ENCODE data around the gene APLF. TPM values are rescaled to one million over a fixed set of nuclear protein-coding genes. Genes with fewer than 3 reads are reported as not detected.

APLF gene, protein sequence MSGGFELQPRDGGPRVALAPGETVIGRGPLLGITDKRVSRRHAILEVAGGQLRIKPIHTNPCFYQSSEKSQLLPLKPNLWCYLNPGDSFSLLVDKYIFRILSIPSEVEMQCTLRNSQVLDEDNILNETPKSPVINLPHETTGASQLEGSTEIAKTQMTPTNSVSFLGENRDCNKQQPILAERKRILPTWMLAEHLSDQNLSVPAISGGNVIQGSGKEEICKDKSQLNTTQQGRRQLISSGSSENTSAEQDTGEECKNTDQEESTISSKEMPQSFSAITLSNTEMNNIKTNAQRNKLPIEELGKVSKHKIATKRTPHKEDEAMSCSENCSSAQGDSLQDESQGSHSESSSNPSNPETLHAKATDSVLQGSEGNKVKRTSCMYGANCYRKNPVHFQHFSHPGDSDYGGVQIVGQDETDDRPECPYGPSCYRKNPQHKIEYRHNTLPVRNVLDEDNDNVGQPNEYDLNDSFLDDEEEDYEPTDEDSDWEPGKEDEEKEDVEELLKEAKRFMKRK
- 5.9 TPM for total RNA-seq
- 0.95 TPM for polyA plus RNA-seq (ENCODE audit: insufficient read depth, low read depth, low replicate concordance)
- long read RNA-seq, donor 1, partial matches to known transcripts = 0 of 1 reads
- long read RNA-seq, donor 1, other reads (novel, unspliced or antisense) = 0 of 1 reads
- long read RNA-seq, donor 2 = 0 reads
- long read RNA-seq, donor 3, partial matches to known transcripts = 0 of 1 reads
- long read RNA-seq, donor 3, other reads (novel, unspliced or antisense) = 0 of 1 reads
- long read RNA-seq, donor 4 = 0 reads
- long read RNA-seq, donor 5 = 0 reads
- long read RNA-seq, donor 6, partial matches to known transcripts = 0 of 2 reads
- long read RNA-seq, donor 6, other reads (novel, unspliced or antisense) = 0 of 2 reads
- long read RNA-seq, donor 7, partial matches to known transcripts = 0 of 2 reads
- long read RNA-seq, donor 7, other reads (novel, unspliced or antisense) = 2 of 2 reads
- long read RNA-seq, donor 8 = 0 reads
- long read RNA-seq, donor 9 = 0 reads
- long read RNA-seq, donor 10 = 0 reads

DNA sequence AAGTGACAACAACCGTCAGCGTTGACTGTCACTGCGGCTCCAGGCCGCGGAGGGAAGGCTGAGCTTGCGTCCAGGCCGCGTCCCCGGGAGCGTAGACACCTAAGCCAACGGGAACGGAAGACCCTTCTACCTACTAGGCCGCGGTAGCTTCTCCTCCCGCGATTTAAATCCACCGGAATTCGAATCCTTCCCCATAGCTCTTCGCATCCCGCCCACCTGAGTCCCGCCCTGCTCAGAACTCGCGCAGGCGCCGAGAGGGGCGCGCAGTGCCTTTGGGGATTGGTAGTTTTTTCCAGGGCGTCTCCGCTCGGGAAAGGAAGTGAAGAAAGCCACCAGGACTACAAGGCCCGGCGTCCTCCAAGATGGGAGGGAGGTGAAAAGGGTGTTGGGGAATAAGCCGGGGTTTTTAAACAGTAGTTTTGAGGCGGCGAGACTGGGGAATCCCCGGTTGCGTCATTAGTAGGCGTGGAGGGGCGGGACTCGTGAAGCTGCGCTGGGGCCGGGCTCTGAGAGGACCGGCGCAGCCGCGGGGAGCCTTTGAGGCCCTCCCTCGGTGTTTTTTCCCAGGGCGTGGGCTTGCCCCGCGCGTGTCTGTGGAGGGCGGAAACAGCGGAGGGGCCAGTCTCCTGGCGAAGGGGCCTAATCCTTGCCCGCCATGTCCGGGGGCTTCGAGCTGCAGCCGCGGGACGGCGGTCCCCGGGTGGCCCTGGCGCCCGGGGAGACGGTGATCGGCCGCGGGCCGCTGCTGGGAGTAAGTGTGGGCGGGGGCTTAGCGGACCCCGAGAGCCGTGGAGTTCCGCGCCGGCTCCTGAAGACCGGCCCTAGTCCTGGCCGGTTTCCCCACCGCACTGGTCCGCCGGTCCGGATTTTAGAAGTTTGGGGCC lies at the start of gene APLF, which contains the start of gene FBXO48:
TSS of gene APLF (plus strand) at position 509 of the 884 bp plus-strand sequence. CDS start at position 656, 147 bp downstream.
TSS of gene FBXO48 (minus strand) at position 218 of the 884 bp plus-strand sequence. CDS start 2,149 bp downstream, outside the sequence.
- TF ChIP-seq, protein P1, sequence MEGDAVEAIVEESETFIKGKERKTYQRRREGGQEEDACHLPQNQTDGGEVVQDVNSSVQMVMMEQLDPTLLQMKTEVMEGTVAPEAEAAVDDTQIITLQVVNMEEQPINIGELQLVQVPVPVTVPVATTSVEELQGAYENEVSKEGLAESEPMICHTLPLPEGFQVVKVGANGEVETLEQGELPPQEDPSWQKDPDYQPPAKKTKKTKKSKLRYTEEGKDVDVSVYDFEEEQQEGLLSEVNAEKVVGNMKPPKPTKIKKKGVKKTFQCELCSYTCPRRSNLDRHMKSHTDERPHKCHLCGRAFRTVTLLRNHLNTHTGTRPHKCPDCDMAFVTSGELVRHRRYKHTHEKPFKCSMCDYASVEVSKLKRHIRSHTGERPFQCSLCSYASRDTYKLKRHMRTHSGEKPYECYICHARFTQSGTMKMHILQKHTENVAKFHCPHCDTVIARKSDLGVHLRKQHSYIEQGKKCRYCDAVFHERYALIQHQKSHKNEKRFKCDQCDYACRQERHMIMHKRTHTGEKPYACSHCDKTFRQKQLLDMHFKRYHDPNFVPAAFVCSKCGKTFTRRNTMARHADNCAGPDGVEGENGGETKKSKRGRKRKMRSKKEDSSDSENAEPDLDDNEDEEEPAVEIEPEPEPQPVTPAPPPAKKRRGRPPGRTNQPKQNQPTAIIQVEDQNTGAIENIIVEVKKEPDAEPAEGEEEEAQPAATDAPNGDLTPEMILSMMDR (IDR thresholded peaks at IDR 0.05; ENCODE audit: borderline replicate concordance, extremely low read depth, insufficient read depth) = no peak
- H3K9me3 ChIP-seq (ENCODE audit: control insufficient read depth in 2 of 3, insufficient read depth in 1 of 3, low read length in 3 of 3) = no peaks in the 10 kb centered on the region
- intact Hi-C loops (cut with DNase I) = no loop called here
- peaks cover 0 to 5% (median 5%) of the 10 kb centered on the region in 3 donors for H3K4me1 ChIP-seq (ENCODE audit: control insufficient read depth in 2 of 3, insufficient read depth in 2 of 3, low read depth in 1 of 3, low read length in 3 of 3)
- peak within 1 kb of the TSS; percentile 56 to 85 for H3K27ac ChIP-seq (ENCODE audit: low read depth in 2 of 2, low read length in 2 of 2)
- no peaks in the 10 kb centered on the region for H3K36me3 ChIP-seq (ENCODE audit: control insufficient read depth in 2 of 3, insufficient read depth in 3 of 3, low read length in 3 of 3)
- DNase-seq = peak; percentile 98 to 100 (median 99)
- H3K27me3 ChIP-seq (ENCODE audit: control insufficient read depth, insufficient read depth, low read length) = no peaks in the 10 kb centered on the region
- peak; percentile 99 for FAIRE-seq
- peak within 1 kb of the TSS; percentile 88 to 97 (median 91) for H3K9ac ChIP-seq (ENCODE audit: low read length in 3 of 3)
- peak within 1 kb of the TSS; percentile 93 to 96 (median 95) for H3K4me3 ChIP-seq (ENCODE audit: low read length in 3 of 3)

DNA sequence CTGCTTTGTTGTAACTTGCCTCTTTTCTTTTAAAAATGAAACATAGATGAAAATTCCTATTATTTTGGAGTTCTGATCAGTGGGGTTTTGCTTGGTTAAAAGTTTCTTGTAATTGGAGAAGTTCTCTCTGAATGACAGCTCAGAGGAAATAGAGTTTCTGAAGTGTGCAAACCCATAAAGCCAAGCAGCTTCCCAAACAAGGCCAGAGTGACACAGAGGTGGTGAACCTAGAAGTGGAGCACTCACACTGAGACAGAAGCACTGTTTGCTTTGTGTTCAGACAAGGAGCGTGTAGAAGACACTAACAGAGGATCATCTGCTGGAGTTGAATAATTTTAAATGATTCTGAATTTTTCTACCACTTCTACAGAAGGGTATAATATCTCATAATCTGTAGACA lies 49.5 kb upstream of the APLF start:
- DNase-seq (peak in 2 of 5 donors; percentile 33 to 42), FAIRE-seq (no peak)
- no peak overlapping the region for H3K4me3 ChIP-seq (ENCODE audit: low read length in 3 of 3)
- no peaks in the 10 kb centered on the region for H3K9me3 ChIP-seq (ENCODE audit: control insufficient read depth in 2 of 3, insufficient read depth in 1 of 3, low read length in 3 of 3)
- no peaks in the 10 kb centered on the region for H3K36me3 ChIP-seq (ENCODE audit: control insufficient read depth in 2 of 3, insufficient read depth in 3 of 3, low read length in 3 of 3)
- TF ChIP-seq, protein P1 (IDR thresholded peaks at IDR 0.05; ENCODE audit: borderline replicate concordance, extremely low read depth, insufficient read depth) = no peak
- intact Hi-C loops (cut with DNase I) = no loop called here
- H3K9ac ChIP-seq (ENCODE audit: low read length in 3 of 3) = no peak overlapping the region
- no peaks in the 10 kb centered on the region for H3K4me1 ChIP-seq (ENCODE audit: control insufficient read depth in 2 of 3, insufficient read depth in 2 of 3, low read depth in 1 of 3, low read length in 3 of 3)
- H3K27me3 ChIP-seq (ENCODE audit: control insufficient read depth, insufficient read depth, low read length) = no peaks in the 10 kb centered on the region
- no peak overlapping the region for H3K27ac ChIP-seq (ENCODE audit: low read depth in 2 of 2, low read length in 2 of 2)

DNA sequence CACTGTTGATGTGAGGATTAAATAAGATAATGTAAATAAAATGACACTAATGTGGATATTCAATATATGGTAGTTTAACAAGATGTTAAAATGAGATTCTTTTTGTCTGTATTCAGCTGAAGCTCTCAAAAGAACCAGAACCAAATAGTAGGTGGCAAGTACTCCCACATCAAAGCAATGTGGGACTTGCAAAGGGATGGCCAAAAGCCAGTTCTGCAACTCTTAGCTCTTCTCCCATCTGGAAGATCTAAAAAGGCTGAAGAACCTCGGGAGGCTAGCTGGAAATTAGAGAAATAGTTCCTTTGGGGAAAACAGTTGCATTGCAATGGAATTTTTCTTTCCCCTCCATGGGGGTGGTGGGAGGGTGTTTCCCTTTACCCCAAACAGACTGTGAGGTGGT lies 49.0 kb upstream of the APLF start:
- FAIRE-seq (no peak), DNase-seq (no peak)
- H3K4me1 ChIP-seq (ENCODE audit: control insufficient read depth in 2 of 3, insufficient read depth in 2 of 3, low read depth in 1 of 3, low read length in 3 of 3) = no peaks in the 10 kb centered on the region
- no peaks in the 10 kb centered on the region for H3K27me3 ChIP-seq (ENCODE audit: control insufficient read depth, insufficient read depth, low read length)
- TF ChIP-seq, protein P1 (IDR thresholded peaks at IDR 0.05; ENCODE audit: borderline replicate concordance, extremely low read depth, insufficient read depth) = no peak
- H3K27ac ChIP-seq (ENCODE audit: low read depth in 2 of 2, low read length in 2 of 2) = no peak overlapping the region
- no peaks in the 10 kb centered on the region for H3K9me3 ChIP-seq (ENCODE audit: control insufficient read depth in 2 of 3, insufficient read depth in 1 of 3, low read length in 3 of 3)
- H3K9ac ChIP-seq (ENCODE audit: low read length in 3 of 3) = no peak overlapping the region
- intact Hi-C loops (cut with DNase I) = no loop called here
- H3K4me3 ChIP-seq (ENCODE audit: low read length in 3 of 3) = no peak overlapping the region
- no peaks in the 10 kb centered on the region for H3K36me3 ChIP-seq (ENCODE audit: control insufficient read depth in 2 of 3, insufficient read depth in 3 of 3, low read length in 3 of 3)
